ENCODE results near the gene CCSER2.

- TF ChIP-seq CTCF (IDR thresholded peaks at IDR 0.05) (no peak), POLR2A (IDR thresholded peaks at IDR 0.05) (no peak)
Observed at GRCh38 chr10:84456126-84456525, 127.7 kb downstream of the CCSER2 start.

All from thyroid gland (tissue), 4 donors.